Measurements from ENCODE around the gene CCDC85A. TPM values are rescaled to one million over a fixed set of nuclear protein-coding genes. Genes with fewer than 3 reads are reported as not detected.
A peak's percentile ranks its signal among the peaks of the same experiment; 100 is the strongest.

CCDC85A gene
- polyA plus RNA-seq, 1 experiment, result 4.2 TPM

DNA sequence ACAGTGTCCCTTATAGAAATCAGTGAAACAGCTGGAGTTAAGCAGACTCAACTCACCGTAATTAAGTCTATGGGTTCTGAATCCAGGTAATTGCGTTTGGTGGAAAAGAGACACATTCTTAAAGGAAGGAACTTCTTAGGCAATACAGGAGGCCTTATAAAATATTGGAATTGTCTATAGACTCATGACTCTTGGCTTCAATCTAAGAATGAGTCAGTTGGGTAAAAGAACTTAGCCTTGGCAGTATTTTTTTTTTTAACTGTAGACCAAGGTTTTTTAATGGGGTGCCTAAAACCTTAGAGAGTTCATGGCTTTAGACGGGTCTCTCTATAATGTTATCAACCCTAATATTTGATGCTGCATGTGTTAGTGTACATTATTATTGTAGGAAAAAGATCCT is 47.6 kb downstream of the CCDC85A start:
- no peak overlapping the region for H3K4me3 ChIP-seq (ENCODE audit: low read depth, low read length)
- no peaks in the 10 kb centered on the region for H3K36me3 ChIP-seq (ENCODE audit: control insufficient read depth, insufficient read depth, low read length)
- no peaks in the 10 kb centered on the region for H3K27me3 ChIP-seq (ENCODE audit: control insufficient read depth, insufficient read depth, low read length)
- TF ChIP-seq, protein P1, sequence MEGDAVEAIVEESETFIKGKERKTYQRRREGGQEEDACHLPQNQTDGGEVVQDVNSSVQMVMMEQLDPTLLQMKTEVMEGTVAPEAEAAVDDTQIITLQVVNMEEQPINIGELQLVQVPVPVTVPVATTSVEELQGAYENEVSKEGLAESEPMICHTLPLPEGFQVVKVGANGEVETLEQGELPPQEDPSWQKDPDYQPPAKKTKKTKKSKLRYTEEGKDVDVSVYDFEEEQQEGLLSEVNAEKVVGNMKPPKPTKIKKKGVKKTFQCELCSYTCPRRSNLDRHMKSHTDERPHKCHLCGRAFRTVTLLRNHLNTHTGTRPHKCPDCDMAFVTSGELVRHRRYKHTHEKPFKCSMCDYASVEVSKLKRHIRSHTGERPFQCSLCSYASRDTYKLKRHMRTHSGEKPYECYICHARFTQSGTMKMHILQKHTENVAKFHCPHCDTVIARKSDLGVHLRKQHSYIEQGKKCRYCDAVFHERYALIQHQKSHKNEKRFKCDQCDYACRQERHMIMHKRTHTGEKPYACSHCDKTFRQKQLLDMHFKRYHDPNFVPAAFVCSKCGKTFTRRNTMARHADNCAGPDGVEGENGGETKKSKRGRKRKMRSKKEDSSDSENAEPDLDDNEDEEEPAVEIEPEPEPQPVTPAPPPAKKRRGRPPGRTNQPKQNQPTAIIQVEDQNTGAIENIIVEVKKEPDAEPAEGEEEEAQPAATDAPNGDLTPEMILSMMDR (IDR thresholded peaks at IDR 0.05; ENCODE audit: insufficient read depth, low read depth, low read length), result no peak
- CTCF ChIA-PET, result interaction anchor here (1.2 kb wide), 1 partner anchor 47 kb away, joined by 4 read pairs; the partner anchor contains the start of gene CCDC85A
- DNase-seq (ENCODE audit: low read depth), result no peak
- POLR2A ChIA-PET, result no interaction called here

DNA sequence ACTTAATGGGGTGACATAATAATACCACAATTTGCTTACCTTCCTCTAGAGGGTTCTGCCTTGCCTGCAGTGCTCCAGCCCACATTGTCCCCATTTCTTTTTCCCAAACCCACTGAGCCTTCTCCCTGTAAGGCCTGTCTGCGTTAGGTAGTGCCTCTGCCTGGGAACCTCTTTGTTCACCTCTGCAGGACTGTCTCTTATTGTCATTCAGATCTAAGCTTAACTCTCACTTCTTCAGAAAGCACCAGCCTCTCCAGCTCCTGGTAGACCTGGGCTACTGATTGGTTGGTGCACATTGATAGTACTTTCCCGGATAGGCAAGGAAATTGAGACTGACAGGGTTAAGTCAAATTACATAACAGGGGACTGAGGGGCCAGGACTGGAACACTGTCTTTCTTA is 49.1 kb downstream of the CCDC85A start:
- POLR2A ChIA-PET, result no interaction called here
- TF ChIP-seq, protein P1 (IDR thresholded peaks at IDR 0.05; ENCODE audit: insufficient read depth, low read depth, low read length), result no peak
- Histone ChIP-seq H3K36me3 (ENCODE audit: control insufficient read depth, insufficient read depth, low read length) (no peaks in the 10 kb centered on the region), H3K4me3 (ENCODE audit: low read depth, low read length) (no peak overlapping the region), H3K27me3 (ENCODE audit: control insufficient read depth, insufficient read depth, low read length) (no peaks in the 10 kb centered on the region)
- no peak for DNase-seq (ENCODE audit: low read depth)
- CTCF ChIA-PET, result interaction anchor here (0.7 kb wide), 1 partner anchor 38 kb away, joined by 4 read pairs; no protein-coding TSS in a partner anchor

DNA sequence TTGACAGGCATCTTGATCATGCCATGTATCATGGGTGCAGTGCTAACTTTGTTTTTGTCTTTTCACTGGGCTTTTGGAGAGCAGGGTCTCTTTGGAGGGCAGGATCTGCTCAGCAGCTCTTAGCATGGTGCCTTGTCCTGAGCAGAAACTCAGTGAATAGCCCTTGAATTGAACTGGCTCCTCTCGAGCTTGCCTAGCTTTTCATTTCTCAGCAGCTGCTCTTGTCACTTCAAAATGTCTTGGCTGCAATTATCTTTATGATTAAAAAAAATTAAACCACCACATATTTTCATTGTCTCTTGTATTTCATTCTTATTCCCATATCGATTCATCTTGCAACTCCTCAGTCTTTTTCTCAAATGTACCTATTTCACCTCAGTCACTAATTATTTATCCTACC is 50.5 kb downstream of the CCDC85A start:
- Histone ChIP-seq H3K4me3 (ENCODE audit: low read depth, low read length) (no peak overlapping the region), H3K27me3 (ENCODE audit: control insufficient read depth, insufficient read depth, low read length) (no peaks in the 10 kb centered on the region), H3K36me3 (ENCODE audit: control insufficient read depth, insufficient read depth, low read length) (no peaks in the 10 kb centered on the region)
- CTCF ChIA-PET, result interaction anchor here (1.1 to 1.4 kb wide), 2 partner anchors 10 to 24 kb away, joined by 3 to 5 read pairs; no protein-coding TSS in a partner anchor
- POLR2A ChIA-PET, result no interaction called here
- DNase-seq (ENCODE audit: low read depth), result no peak
- TF ChIP-seq, protein P1 (IDR thresholded peaks at IDR 0.05; ENCODE audit: insufficient read depth, low read depth, low read length), result no peak

DNA sequence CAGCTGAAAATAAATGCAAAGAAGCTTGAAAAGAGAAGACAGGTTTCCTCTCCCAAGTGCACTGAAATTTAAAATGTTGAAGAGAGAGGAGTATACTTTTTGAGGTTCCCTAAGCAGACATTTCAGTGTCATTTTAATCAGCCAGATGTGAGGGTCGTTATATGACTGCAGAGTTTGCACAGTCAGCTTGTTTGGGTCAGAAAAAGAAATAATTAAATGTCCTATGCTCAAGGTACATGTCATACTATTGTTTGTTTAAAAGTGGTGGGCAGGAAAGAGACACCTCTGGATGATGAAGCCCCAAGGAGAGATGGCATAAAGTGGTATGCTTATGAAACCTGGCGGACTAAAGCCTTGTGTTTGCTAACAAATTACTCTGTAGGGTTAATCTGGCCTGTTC is 55.2 kb downstream of the CCDC85A start:
- DNase-seq (ENCODE audit: low read depth), result no peak
- H3K36me3 ChIP-seq (ENCODE audit: control insufficient read depth, insufficient read depth, low read length), result no peaks in the 10 kb centered on the region
- ChIA-PET POLR2A (no interaction called here), CTCF (no interaction called here)
- H3K27me3 ChIP-seq (ENCODE audit: control insufficient read depth, insufficient read depth, low read length), result no peaks in the 10 kb centered on the region
- TF ChIP-seq, protein P1 (IDR thresholded peaks at IDR 0.05; ENCODE audit: insufficient read depth, low read depth, low read length), result no peak
- no peak overlapping the region for H3K4me3 ChIP-seq (ENCODE audit: low read depth, low read length)

DNA sequence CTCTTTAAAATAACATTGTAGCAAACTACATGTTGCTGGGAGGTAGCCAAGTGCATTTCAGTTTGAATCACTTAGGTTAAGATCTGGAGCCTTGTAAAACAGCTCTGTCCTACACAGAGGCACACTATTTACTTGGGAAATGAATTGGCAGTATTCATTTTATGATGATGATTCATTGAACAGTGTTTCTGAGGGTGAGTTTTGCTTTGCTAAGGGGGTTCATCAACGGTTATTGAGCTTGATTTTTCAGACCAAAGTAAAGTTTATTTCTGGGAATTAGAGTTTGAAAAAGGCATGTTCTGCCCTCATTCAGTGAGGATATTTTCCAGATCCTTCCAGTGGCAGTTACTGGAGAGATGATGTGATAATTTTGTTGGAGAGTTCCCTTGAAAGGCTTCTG is 55.6 kb downstream of the CCDC85A start:
- CTCF ChIA-PET, result no interaction called here
- POLR2A ChIA-PET, result no interaction called here
- Histone ChIP-seq H3K27me3 (ENCODE audit: control insufficient read depth, insufficient read depth, low read length) (no peaks in the 10 kb centered on the region), H3K36me3 (ENCODE audit: control insufficient read depth, insufficient read depth, low read length) (no peaks in the 10 kb centered on the region), H3K4me3 (ENCODE audit: low read depth, low read length) (no peak overlapping the region)
- peak; percentile 21 for DNase-seq (ENCODE audit: low read depth)
- TF ChIP-seq, protein P1 (IDR thresholded peaks at IDR 0.05; ENCODE audit: insufficient read depth, low read depth, low read length), result no peak

Data from BJ (cell line).